AG04450 (cell line): ENCODE results near the gene CHRNB1. TPM values are rescaled to one million over a fixed set of nuclear protein-coding genes. Genes with fewer than 3 reads are reported as not detected.

Experiments used
- CTCF ChIA-PET: fragments of 300-600, 350-600 bp; formaldehyde crosslinking; extraction: SDS; loops from one replicate; lab custom pipeline; 2022; ENCODE audit warnings: antibody characterized with exemption, inconsistent platforms; lab: Charles Lee
- POLR2A ChIA-PET: fragments of 350-600 bp; formaldehyde crosslinking; extraction: SDS; loops from one replicate; lab custom pipeline; 2021; ENCODE audit warnings: antibody characterized with exemption, inconsistent platforms; lab: Yijun Ruan, JAX
- DNase-seq: peaks from one replicate; pipeline ENCODE4 v3.0.0-alpha.2; 2011; ENCODE audit warnings: low read depth, low spot score
- H3K27ac ChIP-seq: one replicate; pipeline ENCODE4 v1.5.1; 2012; ENCODE audit warnings: low read depth, low read length, control low read depth
- H3K27me3 ChIP-seq: one replicate; pipeline ENCODE4 v1.6.0; 2012; ENCODE audit warnings: low read length; ENCODE audit not compliant: control insufficient read depth, insufficient read depth
- H3K4me3 ChIP-seq: 2 replicates; pipeline ENCODE4 v1.5.1; 2011; ENCODE audit warnings: mild to moderate bottlenecking, low read depth, low read length, control low read depth
- H3K9me3 ChIP-seq: 2 replicates; pipeline ENCODE4 v1.5.1; 2012; ENCODE audit warnings: low read length; ENCODE audit not compliant: control insufficient read depth, insufficient read depth
- CTCF ChIP-seq: IDR thresholded peaks from 2 replicates; pipeline ENCODE4 v1.5.1; 2011; ENCODE audit warnings: low read depth, low read length, control low read depth, inconsistent platforms
- polyA plus RNA-seq: library from polyadenylated mRNA; depleted of rRNA; stranded (reverse); fragments of >200 nt; gene quantifications from 2 replicates; pipeline ENCODE4 v1.2.3, GENCODE V29; 2011

Gene CHRNB1
- polyA plus RNA-seq, 1 experiment, result 6.3 TPM

GRCh38 chr17:7406235-7406825 is 38.5 kb upstream of the CHRNB1 start:
- POLR2A ChIA-PET, result no interaction called here
- Histone ChIP-seq H3K9me3 (no peaks in the 10 kb centered on the region; the same call in 1 of the 2 replicates), H3K4me3 (peak overlapping the region; percentile 86), H3K27ac (no peak overlapping the region), H3K27me3 (no peaks in the 10 kb centered on the region)
- no peak for TF ChIP-seq CTCF
- DNase-seq, result no peak
- CTCF ChIA-PET, result interaction anchor here (0.9 to 1.7 kb wide), 2 partner anchors 30 to 155 kb away, joined by 4 to 7 read pairs; partner anchors contain the start of gene SENP3

GRCh38 chr17:7407082-7407481 is 37.8 kb upstream of the CHRNB1 start:
- CTCF ChIA-PET, result interaction anchor here (1.7 kb wide), 1 partner anchor 154 kb away, joined by 7 read pairs; the partner anchor contains the start of gene SENP3
- no peak for DNase-seq
- POLR2A ChIA-PET, result no interaction called here
- Histone ChIP-seq H3K4me3 (no peak overlapping the region; the same call in 1 of the 2 replicates), H3K9me3 (no peaks in the 10 kb centered on the region; the same call in 1 of the 2 replicates), H3K27me3 (no peaks in the 10 kb centered on the region), H3K27ac (no peak overlapping the region)
- TF ChIP-seq CTCF, result no peak

- no peaks in the 10 kb centered on the region; the same call in 1 of the 2 replicates for H3K9me3 ChIP-seq
- TF ChIP-seq CTCF, result no peak
- ChIA-PET CTCF (interaction anchor here (1.7 kb wide), 1 partner anchor 153 kb away, joined by 7 read pairs; the partner anchor contains the start of gene SENP3), POLR2A (no interaction called here)
- DNase-seq, result no peak
- peak within 1 kb of the TSS; percentile 86 for H3K4me3 ChIP-seq
- no peaks in the 10 kb centered on the region for H3K27me3 ChIP-seq
- no peak within 1 kb of the TSS for H3K27ac ChIP-seq
Observed at GRCh38 chr17:7407485-7408251, 37.2 kb upstream of the CHRNB1 start, which contains the start of gene NLGN2. TSS of gene NLGN2 (plus strand) at chr17:7407845. CDS start at chr17:7408256, 411 bp downstream.

GRCh38 chr17:7408252-7408727 is 36.6 kb upstream of the CHRNB1 start:
- no peak for TF ChIP-seq CTCF
- no peaks in the 10 kb centered on the region for H3K27me3 ChIP-seq
- CTCF ChIA-PET, result no interaction called here
- POLR2A ChIA-PET, result no interaction called here
- H3K9me3 ChIP-seq, result no peaks in the 10 kb centered on the region; the same call in 1 of the 2 replicates
- no peak for DNase-seq
- H3K27ac ChIP-seq, result no peak overlapping the region
- no peak overlapping the region for H3K4me3 ChIP-seq
